Measurements from ENCODE around the gene KNDC1. TPM values are rescaled to one million over a fixed set of nuclear protein-coding genes. Genes with fewer than 3 reads are reported as not detected.

Gene KNDC1
- total RNA-seq, 1 donor from 2014 or later = not detected

- DNase-seq (ENCODE audit: missing footprints) (peak; percentile 62), ATAC-seq (no peak)
Measured at GRCh38 chr10:133207627-133208026, 47.6 kb downstream of the KNDC1 start.

GRCh38 chr10:133208466-133208865 lies 48.4 kb downstream of the KNDC1 start:
- ATAC-seq (no peak), DNase-seq (ENCODE audit: missing footprints) (peak; percentile 45)
- intact Hi-C loops (cut with DNase I) = no loop called here

More at GRCh38 chr10:133207627-133208026, 47.6 kb downstream of the KNDC1 start:
- intact Hi-C loops (cut with DNase I) = no loop called here

GRCh38 chr10:133209117-133209516 lies 49.1 kb downstream of the KNDC1 start:
- DNase-seq (ENCODE audit: missing footprints) = peak; percentile 30
- intact Hi-C loops (cut with DNase I) = no loop called here
- no peak for ATAC-seq

- ATAC-seq (no peak), DNase-seq (ENCODE audit: missing footprints) (peak; percentile 42)
- intact Hi-C loops (cut with DNase I) = no loop called here
Measured at GRCh38 chr10:133209641-133210040, 49.6 kb downstream of the KNDC1 start.

GRCh38 chr10:133210398-133211140 lies 50.5 kb downstream of the KNDC1 start:
- ATAC-seq (no peak), DNase-seq (ENCODE audit: missing footprints) (peak; percentile 30)
- intact Hi-C loops (cut with DNase I) = no loop called here

- DNase-seq (ENCODE audit: missing footprints) (peak; percentile 35), ATAC-seq (no peak)
- intact Hi-C loops (cut with DNase I) = no loop called here
Measured at GRCh38 chr10:133211141-133211830, 51.3 kb downstream of the KNDC1 start.

GRCh38 chr10:133211959-133212852 lies 52.2 kb downstream of the KNDC1 start:
- DNase-seq (ENCODE audit: missing footprints) (peak; percentile 54), ATAC-seq (no peak)
- intact Hi-C loops (cut with DNase I) = no loop called here

- peak; percentile 37 for DNase-seq (ENCODE audit: missing footprints)
Measured at GRCh38 chr10:133212853-133213494, 53.0 kb downstream of the KNDC1 start.

GRCh38 chr10:133213641-133214467 lies 53.8 kb downstream of the KNDC1 start:
- intact Hi-C loops (cut with DNase I) = no loop called here
- DNase-seq (ENCODE audit: missing footprints) (peak; percentile 52), ATAC-seq (no peak)

More at GRCh38 chr10:133212853-133213494, 53.0 kb downstream of the KNDC1 start:
- ATAC-seq = no peak
- intact Hi-C loops (cut with DNase I) = no loop called here

- ATAC-seq (no peak), DNase-seq (ENCODE audit: missing footprints) (peak; percentile 52)
- intact Hi-C loops (cut with DNase I) = no loop called here
Measured at GRCh38 chr10:133214468-133215410, 54.7 kb downstream of the KNDC1 start.

GRCh38 chr10:133215586-133215985 lies 55.6 kb downstream of the KNDC1 start:
- ATAC-seq (no peak), DNase-seq (ENCODE audit: missing footprints) (peak; percentile 37)
- intact Hi-C loops (cut with DNase I) = no loop called here

- ATAC-seq = no peak
- peak; percentile 62 for DNase-seq (ENCODE audit: missing footprints)
- intact Hi-C loops (cut with DNase I) = no loop called here
Measured at GRCh38 chr10:133216776-133217175, 56.8 kb downstream of the KNDC1 start.

- DNase-seq (ENCODE audit: missing footprints) (peak; percentile 57), ATAC-seq (no peak)
- intact Hi-C loops (cut with DNase I) = no loop called here
Measured at GRCh38 chr10:133217800-133218589, 58.0 kb downstream of the KNDC1 start.

GRCh38 chr10:133218891-133219290 lies 58.9 kb downstream of the KNDC1 start:
- DNase-seq (ENCODE audit: missing footprints) (no peak), ATAC-seq (no peak)
- intact Hi-C loops (cut with DNase I) = no loop called here

GRCh38 chr10:133219782-133220181 lies 59.8 kb downstream of the KNDC1 start:
- DNase-seq (ENCODE audit: missing footprints) = no peak
- intact Hi-C loops (cut with DNase I) = no loop called here
- no peak for ATAC-seq

- no peak for DNase-seq (ENCODE audit: missing footprints)
- ATAC-seq = no peak
- intact Hi-C loops (cut with DNase I) = no loop called here
Measured at GRCh38 chr10:133221331-133221730, 61.3 kb downstream of the KNDC1 start.
